Nephron (organoid): ENCODE data around the gene LDAF1.

ENCODE experiments used
- H3K27ac Mint-ChIP-seq, 3 experiments: 2 replicates each; pipeline ENCODE4 v1.8.0; 2020; ENCODE audit warnings: mixed read lengths in 3 of 3, mild to moderate bottlenecking in 2 of 3, moderate library complexity in 1 of 3
- H3K27me3 Mint-ChIP-seq: 2 replicates; pipeline ENCODE4 v1.8.0; 2021; ENCODE audit warnings: low read depth, mild to moderate bottlenecking, moderate library complexity, mixed read lengths
- H3K36me3 Mint-ChIP-seq: 2 replicates; pipeline ENCODE4 v1.8.0; 2020; ENCODE audit warnings: low read depth, mixed read lengths
- H3K4me1 Mint-ChIP-seq: 2 replicates; pipeline ENCODE4 v1.8.0; 2020; ENCODE audit warnings: mixed read lengths
- H3K4me3 Mint-ChIP-seq, 3 experiments: 2 replicates each; pipeline ENCODE4 v1.8.0; 2020; ENCODE audit warnings: mild to moderate bottlenecking in 3 of 3, mixed read lengths in 3 of 3, moderate library complexity in 2 of 3
- H3K9me3 Mint-ChIP-seq: 2 replicates; pipeline ENCODE4 v1.8.0; 2020; ENCODE audit warnings: mixed read lengths
- TF ChIP-seq, protein P1 (sequence below), 3 experiments: fragments of 200-600 bp; sonication (generic); IDR thresholded peaks; one replicate each; pipeline ENCODE4 v1.5.0; 2021; ENCODE audit warnings: antibody characterized with exemption in 3 of 3; ENCODE audit not compliant: unreplicated experiment in 3 of 3

LDAF1 gene

DNA sequence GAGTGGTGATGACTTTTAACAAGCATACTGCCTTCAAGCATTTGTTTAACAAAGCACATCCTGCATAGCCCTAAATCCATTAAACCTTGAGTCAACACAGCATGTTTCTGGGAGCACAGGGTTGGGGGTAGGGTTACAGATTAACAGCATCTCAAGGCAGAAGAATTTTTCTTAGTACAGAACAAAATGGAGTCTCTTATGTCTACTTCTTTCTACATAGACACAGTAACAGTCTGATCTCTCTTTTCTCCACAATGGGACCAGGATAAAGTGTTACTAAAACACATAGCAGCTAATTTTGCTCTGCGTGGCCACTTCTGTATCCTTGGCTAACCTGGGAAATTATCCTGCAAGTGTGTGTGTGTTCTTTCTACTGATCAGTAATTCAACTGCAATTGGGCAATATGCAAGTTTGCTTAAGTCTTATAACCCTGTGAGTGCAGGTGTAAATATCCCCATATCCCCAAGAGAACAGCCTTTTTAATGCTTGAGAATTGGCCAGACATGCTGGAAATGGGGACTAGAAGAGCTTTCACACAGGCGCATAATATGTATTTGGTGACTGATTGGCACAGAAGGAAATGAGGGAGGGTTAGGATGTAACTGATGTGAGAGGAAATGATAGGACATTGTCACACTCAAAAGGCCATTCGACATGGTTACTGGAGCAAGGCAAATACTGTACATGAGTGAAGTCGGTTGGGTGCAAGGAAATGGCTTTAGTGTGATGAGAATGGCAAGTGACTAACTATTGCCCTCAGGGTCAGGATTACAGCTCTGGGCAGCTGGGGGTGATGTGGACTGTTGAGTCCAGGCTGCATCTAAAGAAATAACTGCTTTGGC is 64.2 kb downstream of the LDAF1 start:
- TF ChIP-seq, protein P1, sequence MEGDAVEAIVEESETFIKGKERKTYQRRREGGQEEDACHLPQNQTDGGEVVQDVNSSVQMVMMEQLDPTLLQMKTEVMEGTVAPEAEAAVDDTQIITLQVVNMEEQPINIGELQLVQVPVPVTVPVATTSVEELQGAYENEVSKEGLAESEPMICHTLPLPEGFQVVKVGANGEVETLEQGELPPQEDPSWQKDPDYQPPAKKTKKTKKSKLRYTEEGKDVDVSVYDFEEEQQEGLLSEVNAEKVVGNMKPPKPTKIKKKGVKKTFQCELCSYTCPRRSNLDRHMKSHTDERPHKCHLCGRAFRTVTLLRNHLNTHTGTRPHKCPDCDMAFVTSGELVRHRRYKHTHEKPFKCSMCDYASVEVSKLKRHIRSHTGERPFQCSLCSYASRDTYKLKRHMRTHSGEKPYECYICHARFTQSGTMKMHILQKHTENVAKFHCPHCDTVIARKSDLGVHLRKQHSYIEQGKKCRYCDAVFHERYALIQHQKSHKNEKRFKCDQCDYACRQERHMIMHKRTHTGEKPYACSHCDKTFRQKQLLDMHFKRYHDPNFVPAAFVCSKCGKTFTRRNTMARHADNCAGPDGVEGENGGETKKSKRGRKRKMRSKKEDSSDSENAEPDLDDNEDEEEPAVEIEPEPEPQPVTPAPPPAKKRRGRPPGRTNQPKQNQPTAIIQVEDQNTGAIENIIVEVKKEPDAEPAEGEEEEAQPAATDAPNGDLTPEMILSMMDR (IDR thresholded peaks at IDR 0.05; ENCODE audit: unreplicated experiment in 3 of 3), result no peak
- no peak overlapping the region for H3K4me3 Mint-ChIP-seq
- H3K4me1 Mint-ChIP-seq, result no peaks in the 10 kb centered on the region
- H3K27ac Mint-ChIP-seq, result peak overlapping the region in 1 of 3 experiments; percentile 64
- peaks cover 19% of the 10 kb centered on the region for H3K27me3 Mint-ChIP-seq
- no peaks in the 10 kb centered on the region for H3K36me3 Mint-ChIP-seq
- H3K9me3 Mint-ChIP-seq, result peaks cover 8% of the 10 kb centered on the region

DNA sequence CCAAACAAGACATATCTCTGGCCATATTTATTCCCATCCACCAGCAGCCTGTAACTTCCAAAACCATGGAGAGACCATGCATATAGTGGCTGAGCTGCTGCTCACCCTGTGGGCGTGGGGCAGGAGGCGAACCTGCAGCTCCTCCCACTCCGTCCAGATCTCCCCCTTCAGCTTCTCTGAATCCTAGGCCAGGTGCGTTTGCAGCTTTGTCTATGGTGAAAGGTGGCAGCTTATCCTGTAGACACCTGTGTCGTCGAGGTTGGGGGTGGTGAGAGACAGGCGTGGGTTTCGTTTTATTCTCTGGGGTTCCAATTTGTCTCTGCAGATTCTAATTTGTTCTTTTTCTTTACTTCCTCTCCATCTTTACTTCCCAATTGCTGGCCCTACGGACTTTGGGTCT is 65.3 kb downstream of the LDAF1 start:
- Mint-ChIP-seq H3K27me3 (peaks cover 26% of the 10 kb centered on the region), H3K27ac (peak overlapping the region in 1 of 3 experiments; percentile 64), H3K36me3 (no peaks in the 10 kb centered on the region), H3K9me3 (peaks cover 8% of the 10 kb centered on the region), H3K4me3 (no peak overlapping the region), H3K4me1 (no peaks in the 10 kb centered on the region)
- TF ChIP-seq, protein P1 (IDR thresholded peaks at IDR 0.05; ENCODE audit: unreplicated experiment in 3 of 3), result no peak

DNA sequence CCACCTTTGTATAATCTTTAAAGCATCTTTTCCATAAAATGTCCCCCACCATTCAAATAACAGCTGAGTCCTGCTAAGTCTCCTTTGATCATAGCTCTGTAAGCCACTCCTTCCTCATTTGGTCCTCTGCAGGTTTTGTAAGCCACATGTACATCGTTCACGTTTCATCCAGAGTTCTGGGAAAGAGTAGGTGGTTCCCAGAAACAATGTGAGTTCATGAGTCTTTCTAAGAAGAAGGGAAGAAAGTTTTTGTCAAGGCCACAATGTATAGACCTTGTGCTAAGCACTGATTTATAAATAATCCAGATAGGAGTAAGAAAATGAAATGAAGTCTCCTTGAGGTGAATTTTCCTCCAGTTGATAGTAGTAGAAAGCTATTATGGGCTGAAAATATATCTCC is 66.3 kb downstream of the LDAF1 start:
- Mint-ChIP-seq H3K4me1 (no peaks in the 10 kb centered on the region), H3K27me3 (peaks cover 26% of the 10 kb centered on the region), H3K9me3 (peaks cover 8% of the 10 kb centered on the region), H3K36me3 (no peaks in the 10 kb centered on the region), H3K27ac (no peak overlapping the region), H3K4me3 (no peak overlapping the region)
- TF ChIP-seq, protein P1 (IDR thresholded peaks at IDR 0.05; ENCODE audit: unreplicated experiment in 3 of 3), result no peak

DNA sequence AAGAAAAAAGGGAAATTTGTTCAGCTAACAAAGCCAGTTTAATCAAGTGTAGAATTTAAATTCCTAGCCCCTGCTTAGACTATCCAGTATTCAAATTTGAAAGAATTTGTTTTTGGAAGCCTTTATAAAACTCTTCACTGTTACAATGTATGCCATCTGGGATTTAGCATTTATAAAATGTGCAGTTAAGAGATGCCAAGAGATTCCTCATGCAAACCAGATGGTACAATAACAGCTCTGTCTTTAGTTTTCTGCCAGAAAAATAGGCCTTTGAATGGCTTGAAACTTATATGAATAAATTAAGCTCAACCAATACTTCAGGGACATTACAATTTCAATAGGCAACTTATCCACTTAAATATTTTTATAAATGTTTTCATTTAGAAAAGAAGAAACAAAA is 68.3 kb downstream of the LDAF1 start:
- Mint-ChIP-seq H3K27me3 (peaks cover 20% of the 10 kb centered on the region), H3K27ac (no peak overlapping the region), H3K36me3 (no peaks in the 10 kb centered on the region), H3K4me3 (no peak overlapping the region), H3K4me1 (no peaks in the 10 kb centered on the region), H3K9me3 (no peaks in the 10 kb centered on the region)
- TF ChIP-seq, protein P1 (IDR thresholded peaks at IDR 0.05; ENCODE audit: unreplicated experiment in 3 of 3), result no peak

DNA sequence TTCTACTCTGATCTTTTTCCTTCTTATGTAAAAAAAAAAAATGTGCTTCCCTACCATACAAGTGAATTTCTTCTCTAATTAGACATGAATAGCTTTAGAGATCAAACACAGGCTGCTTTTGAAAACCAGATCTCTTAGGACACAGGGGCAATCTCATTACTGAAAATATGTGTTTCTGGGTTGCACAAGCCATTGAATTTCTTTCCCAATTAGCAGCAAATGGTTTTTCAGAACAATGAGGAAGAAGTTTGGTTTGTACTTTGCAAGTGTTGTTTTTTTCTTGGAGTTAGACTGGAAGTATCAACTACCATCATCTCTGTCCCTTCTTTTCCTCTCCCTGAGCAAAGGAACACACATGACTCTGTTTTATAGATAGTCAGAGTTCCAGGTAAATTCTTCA is 69.4 kb downstream of the LDAF1 start:
- Mint-ChIP-seq H3K4me1 (no peaks in the 10 kb centered on the region), H3K27me3 (peaks cover 20% of the 10 kb centered on the region), H3K4me3 (no peak overlapping the region), H3K27ac (no peak overlapping the region), H3K36me3 (no peaks in the 10 kb centered on the region), H3K9me3 (no peaks in the 10 kb centered on the region)
- TF ChIP-seq, protein P1 (IDR thresholded peaks at IDR 0.05; ENCODE audit: unreplicated experiment in 3 of 3), result no peak

DNA sequence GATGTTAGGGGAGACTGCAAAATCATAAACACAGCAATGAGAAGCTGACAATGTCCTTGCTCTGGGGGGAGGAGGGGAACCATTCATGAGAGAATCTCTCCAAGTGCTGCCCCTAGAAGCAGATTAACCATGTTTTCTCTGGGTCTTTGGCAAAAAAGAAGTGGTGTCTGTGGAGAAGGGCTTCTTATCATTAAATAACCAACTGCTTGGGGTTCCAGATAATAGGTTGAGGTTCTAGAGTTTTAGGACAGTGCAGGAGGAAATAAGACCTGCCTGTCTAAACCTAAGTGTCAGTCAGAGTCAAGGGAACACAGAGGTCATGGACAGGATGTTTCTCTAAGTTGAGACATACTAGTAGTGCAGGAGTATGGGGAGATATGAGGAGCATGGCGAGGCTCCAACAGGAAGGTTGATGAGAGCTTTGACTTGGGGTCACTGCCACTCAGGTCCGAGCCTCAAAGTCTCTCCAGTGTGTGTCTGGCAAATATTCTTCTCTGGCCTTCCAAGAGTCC is 69.9 kb downstream of the LDAF1 start:
- Mint-ChIP-seq H3K4me1 (no peaks in the 10 kb centered on the region), H3K27me3 (peaks cover 20% of the 10 kb centered on the region), H3K4me3 (no peak overlapping the region), H3K36me3 (no peaks in the 10 kb centered on the region), H3K9me3 (no peaks in the 10 kb centered on the region), H3K27ac (no peak overlapping the region)
- TF ChIP-seq, protein P1 (IDR thresholded peaks at IDR 0.05; ENCODE audit: unreplicated experiment in 3 of 3), result no peak
